ENCODE results near the gene TRIM72. TPM values are rescaled to one million over a fixed set of nuclear protein-coding genes. Genes with fewer than 3 reads are reported as not detected.

Gene TRIM72
- total and polyA plus RNA-seq, 9 of the 15 experiments (the other 6 are each of a cell fraction or from before 2014, with no cell fraction given), result under 0.01 TPM; not detected in 8

GRCh38 chr16:31179747-31180459, 34.0 kb upstream of the TRIM72 start, which contains the start of gene FUS (continued):
- no peak for TF ChIP-seq TAL1 (IDR thresholded peaks at IDR 0.05)
- TF ChIP-seq ESRRA (IDR thresholded peaks at IDR 0.05; ENCODE audit: borderline replicate concordance, low read depth), result peak; percentile 56
- no peak for TF ChIP-seq ZNF146 (CRISPR knock-in tag; IDR thresholded peaks at IDR 0.05; ENCODE audit: unreplicated experiment)
- TF ChIP-seq HNRNPL (IDR thresholded peaks at IDR 0.05; ENCODE audit: low read depth, low read length), result peak; percentile 87; the same call in 1 of the 2 replicates
- TF ChIP-seq ZNF583 (CRISPR knock-in tag; IDR thresholded peaks at IDR 0.05), result no peak; the same call in 1 of the 2 replicates
- TF ChIP-seq ZFX (CRISPR knock-in tag; IDR thresholded peaks at IDR 0.05), result peak; percentile 85
- peak; percentile 48 for TF ChIP-seq ZNF239 (CRISPR knock-in tag; IDR thresholded peaks at IDR 0.05)
- no peak for TF ChIP-seq OTX1 (CRISPR knock-in tag; IDR thresholded peaks at IDR 0.05)
- TF ChIP-seq, protein P1, sequence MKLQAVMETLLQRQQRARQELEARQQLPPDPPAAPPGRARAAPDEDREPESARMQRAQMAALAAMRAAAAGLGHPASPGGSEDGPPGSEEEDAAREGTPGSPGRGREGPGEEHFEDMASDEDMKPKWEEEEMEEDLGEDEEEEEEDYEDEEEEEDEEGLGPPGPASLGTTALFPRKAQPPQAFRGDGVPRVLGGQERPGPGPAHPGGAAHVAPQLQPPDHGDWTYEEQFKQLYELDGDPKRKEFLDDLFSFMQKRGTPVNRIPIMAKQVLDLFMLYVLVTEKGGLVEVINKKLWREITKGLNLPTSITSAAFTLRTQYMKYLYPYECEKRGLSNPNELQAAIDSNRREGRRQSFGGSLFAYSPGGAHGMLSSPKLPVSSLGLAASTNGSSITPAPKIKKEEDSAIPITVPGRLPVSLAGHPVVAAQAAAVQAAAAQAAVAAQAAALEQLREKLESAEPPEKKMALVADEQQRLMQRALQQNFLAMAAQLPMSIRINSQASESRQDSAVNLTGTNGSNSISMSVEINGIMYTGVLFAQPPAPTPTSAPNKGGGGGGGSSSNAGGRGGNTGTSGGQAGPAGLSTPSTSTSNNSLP (IDR thresholded peaks at IDR 0.05; ENCODE audit: borderline replicate concordance, low read depth, low read length), result peak; percentile 36; the same call in 1 of the 2 replicates
- TF ChIP-seq CC2D1A (IDR thresholded peaks at IDR 0.05), result no peak; the same call in 1 of the 2 replicates
- TF ChIP-seq ZBTB17 (CRISPR knock-in tag; IDR thresholded peaks at IDR 0.05), result peak; percentile 69; the same call in 1 of the 2 replicates
- TF ChIP-seq ZNF324 (CRISPR knock-in tag; IDR thresholded peaks at IDR 0.05), result no peak
- peak in 1 of 2 experiments; percentile 96; a peak in 2 of 4 replicates for TF ChIP-seq KDM4B (IDR thresholded peaks at IDR 0.05; ENCODE audit: borderline replicate concordance in 2 of 2, low read depth in 1 of 2)
- TF ChIP-seq RAD51 (IDR thresholded peaks at IDR 0.05; ENCODE audit: borderline replicate concordance, low read depth), result no peak
- TF ChIP-seq IFI16 (CRISPR knock-in tag; IDR thresholded peaks at IDR 0.05), result no peak
- TF ChIP-seq, protein P2, sequence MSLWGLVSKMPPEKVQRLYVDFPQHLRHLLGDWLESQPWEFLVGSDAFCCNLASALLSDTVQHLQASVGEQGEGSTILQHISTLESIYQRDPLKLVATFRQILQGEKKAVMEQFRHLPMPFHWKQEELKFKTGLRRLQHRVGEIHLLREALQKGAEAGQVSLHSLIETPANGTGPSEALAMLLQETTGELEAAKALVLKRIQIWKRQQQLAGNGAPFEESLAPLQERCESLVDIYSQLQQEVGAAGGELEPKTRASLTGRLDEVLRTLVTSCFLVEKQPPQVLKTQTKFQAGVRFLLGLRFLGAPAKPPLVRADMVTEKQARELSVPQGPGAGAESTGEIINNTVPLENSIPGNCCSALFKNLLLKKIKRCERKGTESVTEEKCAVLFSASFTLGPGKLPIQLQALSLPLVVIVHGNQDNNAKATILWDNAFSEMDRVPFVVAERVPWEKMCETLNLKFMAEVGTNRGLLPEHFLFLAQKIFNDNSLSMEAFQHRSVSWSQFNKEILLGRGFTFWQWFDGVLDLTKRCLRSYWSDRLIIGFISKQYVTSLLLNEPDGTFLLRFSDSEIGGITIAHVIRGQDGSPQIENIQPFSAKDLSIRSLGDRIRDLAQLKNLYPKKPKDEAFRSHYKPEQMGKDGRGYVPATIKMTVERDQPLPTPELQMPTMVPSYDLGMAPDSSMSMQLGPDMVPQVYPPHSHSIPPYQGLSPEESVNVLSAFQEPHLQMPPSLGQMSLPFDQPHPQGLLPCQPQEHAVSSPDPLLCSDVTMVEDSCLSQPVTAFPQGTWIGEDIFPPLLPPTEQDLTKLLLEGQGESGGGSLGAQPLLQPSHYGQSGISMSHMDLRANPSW (CRISPR knock-in tag; IDR thresholded peaks at IDR 0.05), result no peak
- TF ChIP-seq HMG20B (CRISPR knock-in tag; IDR thresholded peaks at IDR 0.05), result peak; percentile 83; the same call in 1 of the 2 replicates
- TF ChIP-seq SAFB2 (IDR thresholded peaks at IDR 0.05; ENCODE audit: borderline replicate concordance, low read depth, low read length, severe bottlenecking), result no peak
- TF ChIP-seq POLR2A (conservative IDR thresholded peaks at IDR 0.05), result peak; percentile 100
- no peak for TF ChIP-seq NFATC3 (IDR thresholded peaks at IDR 0.05)
- TF ChIP-seq DLX4 (CRISPR knock-in tag; IDR thresholded peaks at IDR 0.05), result no peak
- no peak for TF ChIP-seq ZNF217 (CRISPR knock-in tag; IDR thresholded peaks at IDR 0.05)
- peak; percentile 44; the same call in 1 of the 2 replicates for TF ChIP-seq KDM2B (CRISPR knock-in tag; IDR thresholded peaks at IDR 0.05)
- no peak; the same call in 1 of the 2 replicates for TF ChIP-seq LCOR (CRISPR knock-in tag; IDR thresholded peaks at IDR 0.05)
- TF ChIP-seq ETS2 (tag; IDR thresholded peaks at IDR 0.05; ENCODE audit: borderline replicate concordance, poor library complexity, severe bottlenecking), result no peak

Data from K562 (cell line).